Measurements from ENCODE around the gene SMPD3. TPM values are rescaled to one million over a fixed set of nuclear protein-coding genes. Genes with fewer than 3 reads are reported as not detected.

SMPD3 gene
- total RNA-seq, 1 donor = 2.6 TPM

GRCh38 chr16:68361485-68361884 lies 86.8 kb downstream of the SMPD3 start:
- H3K4me1 ChIP-seq (ENCODE audit: insufficient read depth, low read length) = peaks cover 29% of the 10 kb centered on the region
- no peaks in the 10 kb centered on the region for H3K27me3 ChIP-seq (ENCODE audit: insufficient read depth, low read length)
- H3K9me3 ChIP-seq (ENCODE audit: low read depth, low read length) = no peaks in the 10 kb centered on the region
- H3K4me3 ChIP-seq (ENCODE audit: low read length) = no peak overlapping the region

- Histone ChIP-seq H3K4me3 (ENCODE audit: low read length) (no peak overlapping the region), H3K9me3 (ENCODE audit: low read depth, low read length) (no peaks in the 10 kb centered on the region), H3K4me1 (ENCODE audit: insufficient read depth, low read length) (peaks cover 33% of the 10 kb centered on the region), H3K27me3 (ENCODE audit: insufficient read depth, low read length) (no peaks in the 10 kb centered on the region)
Observed at GRCh38 chr16:68360956-68361355, 87.4 kb downstream of the SMPD3 start.

GRCh38 chr16:68360547-68360946 lies 87.8 kb downstream of the SMPD3 start:
- Histone ChIP-seq H3K4me1 (ENCODE audit: insufficient read depth, low read length) (peaks cover 33% of the 10 kb centered on the region), H3K4me3 (ENCODE audit: low read length) (no peak overlapping the region), H3K27me3 (ENCODE audit: insufficient read depth, low read length) (no peaks in the 10 kb centered on the region), H3K9me3 (ENCODE audit: low read depth, low read length) (no peaks in the 10 kb centered on the region)

GRCh38 chr16:68359398-68360191 lies 88.7 kb downstream of the SMPD3 start:
- no peak overlapping the region for H3K4me3 ChIP-seq (ENCODE audit: low read length)
- peaks cover 27% of the 10 kb centered on the region for H3K4me1 ChIP-seq (ENCODE audit: insufficient read depth, low read length)
- H3K9me3 ChIP-seq (ENCODE audit: low read depth, low read length) = no peaks in the 10 kb centered on the region
- no peaks in the 10 kb centered on the region for H3K27me3 ChIP-seq (ENCODE audit: insufficient read depth, low read length)

GRCh38 chr16:68358951-68359350 lies 89.4 kb downstream of the SMPD3 start:
- Histone ChIP-seq H3K4me3 (ENCODE audit: low read length) (no peak overlapping the region), H3K9me3 (ENCODE audit: low read depth, low read length) (no peaks in the 10 kb centered on the region), H3K27me3 (ENCODE audit: insufficient read depth, low read length) (no peaks in the 10 kb centered on the region), H3K4me1 (ENCODE audit: insufficient read depth, low read length) (peaks cover 27% of the 10 kb centered on the region)

DNA sequence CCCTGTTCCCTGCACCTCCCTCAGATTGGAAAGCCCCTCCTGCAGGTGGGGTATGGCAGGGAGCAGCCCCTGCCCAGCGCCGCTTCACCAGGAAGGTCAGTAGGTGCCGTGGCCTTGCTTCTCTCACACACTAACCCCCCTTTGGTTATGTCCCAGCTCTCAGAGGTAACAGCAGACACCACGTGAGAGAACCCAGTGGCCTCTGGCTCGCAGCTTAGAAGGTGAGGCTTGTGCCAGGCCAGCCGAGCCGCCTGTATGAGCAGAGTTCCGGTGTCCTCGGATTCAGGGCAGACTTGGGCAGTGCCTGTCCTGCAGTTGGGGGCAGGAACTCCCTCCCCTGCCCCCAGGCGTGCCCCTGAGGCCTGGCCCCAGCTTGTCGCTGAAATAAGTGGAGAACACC lies 90.4 kb downstream of the SMPD3 start:
- Histone ChIP-seq H3K27me3 (ENCODE audit: insufficient read depth, low read length) (no peaks in the 10 kb centered on the region), H3K4me3 (ENCODE audit: low read length) (no peak overlapping the region), H3K9me3 (ENCODE audit: low read depth, low read length) (no peaks in the 10 kb centered on the region), H3K4me1 (ENCODE audit: insufficient read depth, low read length) (peaks cover 27% of the 10 kb centered on the region)

GRCh38 chr16:68357521-68357922 lies 90.8 kb downstream of the SMPD3 start:
- Histone ChIP-seq H3K4me3 (ENCODE audit: low read length) (no peak overlapping the region), H3K9me3 (ENCODE audit: low read depth, low read length) (no peaks in the 10 kb centered on the region), H3K27me3 (ENCODE audit: insufficient read depth, low read length) (no peaks in the 10 kb centered on the region), H3K4me1 (ENCODE audit: insufficient read depth, low read length) (peaks cover 27% of the 10 kb centered on the region)

GRCh38 chr16:68356919-68357286 lies 91.4 kb downstream of the SMPD3 start:
- Histone ChIP-seq H3K27me3 (ENCODE audit: insufficient read depth, low read length) (no peaks in the 10 kb centered on the region), H3K4me1 (ENCODE audit: insufficient read depth, low read length) (peaks cover 27% of the 10 kb centered on the region), H3K9me3 (ENCODE audit: low read depth, low read length) (no peaks in the 10 kb centered on the region), H3K4me3 (ENCODE audit: low read length) (no peak overlapping the region)

- Histone ChIP-seq H3K9me3 (ENCODE audit: low read depth, low read length) (no peaks in the 10 kb centered on the region), H3K4me1 (ENCODE audit: insufficient read depth, low read length) (peaks cover 27% of the 10 kb centered on the region), H3K27me3 (ENCODE audit: insufficient read depth, low read length) (no peaks in the 10 kb centered on the region), H3K4me3 (ENCODE audit: low read length) (no peak overlapping the region)
Observed at GRCh38 chr16:68356249-68356918, 91.9 kb downstream of the SMPD3 start.

DNA sequence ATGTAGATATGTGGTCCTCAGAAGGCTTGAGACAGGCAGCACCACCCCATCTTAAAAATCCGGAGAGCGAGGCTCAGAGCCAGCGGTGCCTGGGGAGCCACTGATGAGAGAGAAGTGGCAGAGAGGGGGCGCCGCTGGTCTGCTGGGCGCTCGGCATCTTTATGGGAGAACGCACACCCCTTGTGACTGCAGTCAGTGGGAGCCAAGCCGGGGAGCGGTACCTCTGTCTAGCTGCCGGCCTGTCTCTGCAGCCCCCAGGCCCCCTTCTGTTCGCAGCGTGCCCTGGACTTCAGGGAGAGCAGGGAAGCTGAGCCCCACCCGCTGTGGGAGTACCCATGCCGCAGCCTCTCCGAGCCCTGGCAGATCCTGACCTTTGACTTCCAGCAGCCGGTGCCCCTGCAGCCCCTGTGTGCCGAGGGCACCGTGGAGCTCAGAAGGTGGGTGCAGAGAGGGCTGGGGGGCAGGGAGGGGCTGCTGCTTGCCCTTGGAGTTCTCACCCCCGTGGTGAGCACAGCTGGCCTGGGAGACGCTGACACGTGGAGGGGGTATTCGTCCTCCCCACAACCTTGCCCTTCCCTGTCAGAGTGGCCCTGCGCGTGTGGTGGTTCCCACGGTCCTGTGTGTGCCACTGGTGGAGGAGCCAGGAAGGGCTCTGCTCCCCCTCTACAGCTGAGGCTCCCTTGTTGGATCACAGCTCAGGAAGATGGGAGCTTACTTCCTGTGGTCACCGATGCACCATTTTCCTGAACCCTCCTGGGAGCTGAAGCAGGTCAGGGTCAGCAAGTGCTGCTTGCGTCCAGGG lies 92.7 kb downstream of the SMPD3 start:
- H3K9me3 ChIP-seq (ENCODE audit: low read depth, low read length) = no peaks in the 10 kb centered on the region
- H3K27me3 ChIP-seq (ENCODE audit: insufficient read depth, low read length) = no peaks in the 10 kb centered on the region
- H3K4me1 ChIP-seq (ENCODE audit: insufficient read depth, low read length) = peaks cover 27% of the 10 kb centered on the region
- no peak overlapping the region for H3K4me3 ChIP-seq (ENCODE audit: low read length)

DNA sequence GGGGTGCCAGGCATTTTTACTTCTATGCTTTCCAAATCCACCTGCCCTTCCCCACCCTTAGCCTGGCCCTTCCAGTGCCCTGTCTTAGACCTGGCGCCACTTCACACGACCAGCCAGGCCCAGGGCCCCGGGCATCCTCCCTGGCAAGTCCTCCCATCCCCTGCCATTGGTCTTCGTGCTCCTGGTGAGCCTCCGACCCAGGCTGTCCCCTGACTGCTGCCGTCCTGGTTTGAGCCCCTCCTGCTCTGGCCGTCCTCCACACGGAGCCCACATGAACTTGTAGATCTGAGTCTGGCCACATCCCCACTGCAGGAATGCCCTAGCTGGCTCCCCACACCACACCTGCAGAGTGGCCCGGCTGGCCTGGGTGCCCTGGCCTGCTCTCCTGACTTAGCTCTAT lies 93.5 kb downstream of the SMPD3 start:
- no peaks in the 10 kb centered on the region for H3K9me3 ChIP-seq (ENCODE audit: low read depth, low read length)
- no peaks in the 10 kb centered on the region for H3K27me3 ChIP-seq (ENCODE audit: insufficient read depth, low read length)
- H3K4me1 ChIP-seq (ENCODE audit: insufficient read depth, low read length) = peaks cover 27% of the 10 kb centered on the region
- H3K4me3 ChIP-seq (ENCODE audit: low read length) = no peak overlapping the region

DNA sequence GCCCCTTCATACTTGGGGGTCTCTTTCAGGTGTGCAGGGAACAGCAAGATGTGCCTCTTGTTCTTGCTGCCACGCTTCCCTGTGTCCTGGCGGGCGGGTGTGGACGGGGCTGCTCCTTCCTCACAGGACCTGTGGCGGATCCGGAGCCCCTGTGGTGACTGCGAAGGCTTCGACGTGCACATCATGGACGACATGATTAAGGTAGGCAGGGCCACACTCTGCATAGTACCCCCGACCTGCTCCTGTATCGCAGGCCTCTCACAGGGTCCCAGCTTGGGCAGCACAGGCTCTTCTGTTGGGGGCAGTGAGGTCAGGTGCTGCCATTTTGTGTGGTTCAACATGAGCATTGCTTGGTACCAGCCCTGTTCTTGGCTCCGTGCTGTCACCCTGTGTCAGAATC lies 94.9 kb downstream of the SMPD3 start:
- Histone ChIP-seq H3K9me3 (ENCODE audit: low read depth, low read length) (no peaks in the 10 kb centered on the region), H3K4me3 (ENCODE audit: low read length) (no peak overlapping the region), H3K27me3 (ENCODE audit: insufficient read depth, low read length) (no peaks in the 10 kb centered on the region), H3K4me1 (ENCODE audit: insufficient read depth, low read length) (peaks cover 27% of the 10 kb centered on the region)

- Histone ChIP-seq H3K9me3 (ENCODE audit: low read depth, low read length) (no peaks in the 10 kb centered on the region), H3K27me3 (ENCODE audit: insufficient read depth, low read length) (no peaks in the 10 kb centered on the region), H3K4me3 (ENCODE audit: low read length) (no peak overlapping the region), H3K4me1 (ENCODE audit: insufficient read depth, low read length) (peaks cover 19% of the 10 kb centered on the region)
Observed at GRCh38 chr16:68351991-68352431, 96.3 kb downstream of the SMPD3 start.

DNA sequence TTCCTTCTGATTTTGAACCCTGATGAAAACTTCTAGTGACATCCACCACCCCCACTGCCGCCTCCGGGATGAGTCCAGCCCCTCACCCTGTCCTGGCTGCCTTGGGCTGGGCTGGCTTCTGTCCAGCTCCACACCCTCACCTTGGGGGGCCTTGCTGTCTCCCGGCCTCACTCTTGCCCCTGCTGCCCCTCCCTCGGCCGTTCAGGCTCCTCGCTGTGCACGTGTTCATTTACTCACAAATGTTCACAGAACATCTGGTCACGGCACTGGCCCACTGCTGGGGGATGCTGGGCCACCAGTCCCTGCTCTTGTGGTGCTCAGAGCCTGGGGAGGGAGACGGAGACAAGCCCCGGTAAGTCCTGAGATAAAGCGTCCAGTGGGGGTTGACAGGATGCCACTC lies 96.8 kb downstream of the SMPD3 start:
- no peaks in the 10 kb centered on the region for H3K9me3 ChIP-seq (ENCODE audit: low read depth, low read length)
- peaks cover 13% of the 10 kb centered on the region for H3K4me1 ChIP-seq (ENCODE audit: insufficient read depth, low read length)
- no peaks in the 10 kb centered on the region for H3K27me3 ChIP-seq (ENCODE audit: insufficient read depth, low read length)
- no peak overlapping the region for H3K4me3 ChIP-seq (ENCODE audit: low read length)

DNA sequence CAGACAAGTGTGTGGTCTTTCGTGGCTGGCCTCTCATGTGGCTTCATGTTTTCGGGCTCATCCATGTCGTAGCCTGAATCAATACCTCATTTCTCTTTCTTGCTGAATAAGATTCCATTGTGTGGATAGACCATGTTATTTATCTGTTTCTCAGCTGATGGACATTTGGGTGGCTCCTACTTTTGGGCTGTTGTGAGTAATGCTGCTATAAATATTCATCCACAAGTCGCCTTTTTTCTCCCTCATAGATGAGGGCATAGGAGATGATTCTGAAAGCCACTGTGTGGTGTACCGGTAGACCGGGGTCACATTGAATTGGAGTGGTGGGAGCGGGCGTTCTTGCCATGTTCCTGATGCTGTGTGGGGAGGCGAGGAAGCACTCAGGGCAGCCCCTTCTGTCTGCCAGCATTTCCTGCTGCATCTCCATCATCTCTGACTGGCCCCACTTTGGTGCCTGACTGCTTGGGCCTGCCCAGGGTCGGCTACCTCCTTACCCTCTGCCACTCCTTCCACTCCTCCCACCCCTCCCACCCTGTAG lies 97.4 kb downstream of the SMPD3 start:
- Histone ChIP-seq H3K27me3 (ENCODE audit: insufficient read depth, low read length) (no peaks in the 10 kb centered on the region), H3K4me3 (ENCODE audit: low read length) (no peak overlapping the region), H3K9me3 (ENCODE audit: low read depth, low read length) (no peaks in the 10 kb centered on the region), H3K4me1 (ENCODE audit: insufficient read depth, low read length) (peaks cover 7% of the 10 kb centered on the region)
